ENCODE results near the gene CCDC12. TPM values are rescaled to one million over a fixed set of nuclear protein-coding genes. Genes with fewer than 3 reads are reported as not detected.
"Not testable (repeated sequence)": the region's sequence is repeated elsewhere in the genome, so short reads cannot be mapped to it uniquely, and the experiment has no call there.

Gene CCDC12
- total RNA-seq, 4 donors from 2014 or later: 64.6 to 101 (median 82.5) TPM

DNA sequence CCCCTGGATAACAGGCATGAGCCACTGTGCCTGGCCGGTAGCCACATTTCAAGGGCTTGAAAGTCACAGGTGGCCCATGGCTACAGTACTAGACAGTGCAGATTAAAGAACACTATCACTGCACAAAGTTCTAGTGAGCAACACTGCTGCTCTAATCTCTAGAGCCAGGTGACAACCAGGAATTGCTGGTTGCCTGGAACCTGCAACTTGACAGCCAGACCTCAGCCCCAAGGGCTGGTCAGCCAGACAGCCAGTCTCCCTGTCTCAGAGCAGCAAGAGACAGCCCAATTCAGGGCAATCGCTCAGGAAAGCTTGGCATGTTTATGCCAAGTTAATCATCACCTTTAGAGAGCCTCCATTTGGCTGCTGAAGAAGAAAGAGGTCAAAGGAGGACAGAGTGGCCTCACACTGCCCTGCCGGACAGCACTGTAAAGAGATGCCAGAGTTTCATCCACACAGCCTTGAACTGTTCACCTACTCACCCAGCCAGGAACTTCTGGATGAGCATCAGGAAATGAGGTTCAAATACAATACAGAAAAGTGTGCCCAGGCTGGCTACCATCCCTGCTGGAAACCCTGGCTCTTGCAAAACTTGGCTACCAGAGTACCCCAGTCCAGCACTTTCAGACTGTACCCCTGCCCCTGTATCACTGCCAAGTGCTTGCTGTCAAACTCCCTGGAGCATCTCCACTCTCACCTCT lies 6.0 kb downstream of the CCDC12 start:
- 34 to 37% methylated on average over 3 of the region's 3 CpGs for WGBS, 2 donors
- DNase-seq (ENCODE audit: low spot score in 2 of 2): peak in 1 of 2 donors; percentile 62
- no peak overlapping the region for H3K4me3 ChIP-seq (ENCODE audit: low read depth, poor library complexity, severe bottlenecking)
- intact Hi-C loops (cut with DNase I; ENCODE audit: low total_unique reads): no loop called here
- TF ChIP-seq POLR2A (IDR thresholded peaks at IDR 0.05): no peak
- TF ChIP-seq, protein P1, sequence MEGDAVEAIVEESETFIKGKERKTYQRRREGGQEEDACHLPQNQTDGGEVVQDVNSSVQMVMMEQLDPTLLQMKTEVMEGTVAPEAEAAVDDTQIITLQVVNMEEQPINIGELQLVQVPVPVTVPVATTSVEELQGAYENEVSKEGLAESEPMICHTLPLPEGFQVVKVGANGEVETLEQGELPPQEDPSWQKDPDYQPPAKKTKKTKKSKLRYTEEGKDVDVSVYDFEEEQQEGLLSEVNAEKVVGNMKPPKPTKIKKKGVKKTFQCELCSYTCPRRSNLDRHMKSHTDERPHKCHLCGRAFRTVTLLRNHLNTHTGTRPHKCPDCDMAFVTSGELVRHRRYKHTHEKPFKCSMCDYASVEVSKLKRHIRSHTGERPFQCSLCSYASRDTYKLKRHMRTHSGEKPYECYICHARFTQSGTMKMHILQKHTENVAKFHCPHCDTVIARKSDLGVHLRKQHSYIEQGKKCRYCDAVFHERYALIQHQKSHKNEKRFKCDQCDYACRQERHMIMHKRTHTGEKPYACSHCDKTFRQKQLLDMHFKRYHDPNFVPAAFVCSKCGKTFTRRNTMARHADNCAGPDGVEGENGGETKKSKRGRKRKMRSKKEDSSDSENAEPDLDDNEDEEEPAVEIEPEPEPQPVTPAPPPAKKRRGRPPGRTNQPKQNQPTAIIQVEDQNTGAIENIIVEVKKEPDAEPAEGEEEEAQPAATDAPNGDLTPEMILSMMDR (IDR thresholded peaks at IDR 0.05): peak in 1 of 3 donors; percentile 30

DNA sequence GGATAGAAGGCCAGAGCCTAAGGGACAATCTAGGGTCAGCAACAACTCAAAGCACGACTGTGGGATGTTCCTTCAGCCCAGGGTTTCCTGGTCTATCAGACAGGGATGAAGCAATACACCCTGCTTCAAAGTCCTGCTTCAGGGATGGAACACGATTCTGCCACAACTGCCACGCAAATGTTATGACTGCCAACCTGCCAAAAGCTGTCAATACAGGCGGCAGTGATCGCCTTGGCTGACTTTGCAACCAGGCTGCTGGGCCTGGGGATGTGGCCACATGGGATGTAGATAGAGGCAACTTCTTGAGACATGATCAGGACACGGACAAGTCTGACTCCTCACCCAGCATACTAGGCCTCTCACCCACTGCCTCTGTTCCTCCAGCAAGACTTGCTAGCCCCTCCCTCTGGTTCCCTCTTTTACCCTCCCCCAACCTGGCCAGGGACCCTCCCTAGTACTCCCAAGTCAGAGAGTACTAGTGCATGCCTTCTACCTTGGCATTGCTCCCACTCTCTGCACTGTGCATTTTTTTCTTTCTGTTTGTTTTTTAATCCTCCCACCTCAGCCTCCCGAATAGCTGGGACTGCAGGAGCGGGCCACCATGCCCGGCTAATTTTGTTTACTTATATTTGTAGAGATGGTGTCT lies 7.6 kb downstream of the CCDC12 start:
- DNase-seq (ENCODE audit: low spot score in 2 of 2): peak in 1 of 2 donors; percentile 77
- no peak overlapping the region for H3K4me3 ChIP-seq (ENCODE audit: low read depth, poor library complexity, severe bottlenecking)
- 50 to 51% methylated on average over 9 of the region's 9 CpGs for WGBS, 2 donors
- intact Hi-C loops (cut with DNase I; ENCODE audit: low total_unique reads): no loop called here
- TF ChIP-seq, protein P1 (IDR thresholded peaks at IDR 0.05): no peak
- no peak for TF ChIP-seq POLR2A (IDR thresholded peaks at IDR 0.05)

DNA sequence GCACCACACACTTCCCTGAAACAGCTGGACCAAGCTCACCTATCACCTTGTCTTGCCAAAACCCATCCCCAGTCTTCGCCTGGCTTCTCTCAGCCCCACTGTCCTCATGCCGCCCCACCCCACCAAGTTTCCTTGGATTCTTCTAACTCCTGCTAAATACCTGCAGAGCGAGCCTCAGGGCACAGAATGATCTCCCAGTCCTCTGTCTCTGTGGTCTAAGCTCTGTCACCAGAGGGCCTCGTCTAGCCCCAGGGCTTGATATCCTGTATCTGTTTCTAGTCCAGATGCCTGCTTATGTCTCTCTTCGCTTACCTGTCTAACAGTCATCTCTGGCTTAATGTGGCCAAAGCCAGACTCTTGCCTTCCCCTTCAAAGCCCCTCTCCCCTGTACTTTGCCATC lies 9.7 kb downstream of the CCDC12 start:
- WGBS, 2 donors: 85 to 88% methylated on average over 5 of the region's 5 CpGs
- no peak overlapping the region for H3K4me3 ChIP-seq (ENCODE audit: low read depth, poor library complexity, severe bottlenecking)
- intact Hi-C loops (cut with DNase I; ENCODE audit: low total_unique reads): no loop called here
- DNase-seq (ENCODE audit: low spot score in 2 of 2): peak in 1 of 2 donors; percentile 76
- TF ChIP-seq, protein P1 (IDR thresholded peaks at IDR 0.05): no peak
- no peak for TF ChIP-seq POLR2A (IDR thresholded peaks at IDR 0.05)

DNA sequence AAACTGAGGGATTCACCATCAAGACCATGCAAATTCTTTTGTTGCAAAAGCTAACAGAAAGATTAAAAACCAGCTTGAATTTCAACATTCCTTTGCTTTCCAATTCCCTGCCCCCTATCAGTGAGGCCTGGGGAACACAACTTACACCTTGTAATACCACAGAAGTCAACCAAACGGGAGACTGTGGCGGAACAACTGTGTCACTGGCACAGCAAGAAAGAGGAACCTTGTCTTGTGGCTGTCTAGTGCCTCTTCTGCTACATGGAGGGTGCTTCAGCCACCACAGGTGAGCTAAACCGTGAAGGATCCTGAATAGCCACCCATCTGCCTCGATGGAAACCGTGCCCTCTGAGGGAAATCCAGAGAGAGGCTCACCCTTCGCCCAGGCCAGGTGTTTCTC lies 11.4 kb downstream of the CCDC12 start:
- intact Hi-C loops (cut with DNase I; ENCODE audit: low total_unique reads): no loop called here
- TF ChIP-seq, protein P1 (IDR thresholded peaks at IDR 0.05): no peak
- no peak for TF ChIP-seq POLR2A (IDR thresholded peaks at IDR 0.05)
- WGBS, 2 donors: 77 to 83% methylated on average over 6 of the region's 6 CpGs
- peak in 1 of 2 donors; percentile 76 for DNase-seq (ENCODE audit: low spot score in 2 of 2)
- no peak overlapping the region for H3K4me3 ChIP-seq (ENCODE audit: low read depth, poor library complexity, severe bottlenecking)

DNA sequence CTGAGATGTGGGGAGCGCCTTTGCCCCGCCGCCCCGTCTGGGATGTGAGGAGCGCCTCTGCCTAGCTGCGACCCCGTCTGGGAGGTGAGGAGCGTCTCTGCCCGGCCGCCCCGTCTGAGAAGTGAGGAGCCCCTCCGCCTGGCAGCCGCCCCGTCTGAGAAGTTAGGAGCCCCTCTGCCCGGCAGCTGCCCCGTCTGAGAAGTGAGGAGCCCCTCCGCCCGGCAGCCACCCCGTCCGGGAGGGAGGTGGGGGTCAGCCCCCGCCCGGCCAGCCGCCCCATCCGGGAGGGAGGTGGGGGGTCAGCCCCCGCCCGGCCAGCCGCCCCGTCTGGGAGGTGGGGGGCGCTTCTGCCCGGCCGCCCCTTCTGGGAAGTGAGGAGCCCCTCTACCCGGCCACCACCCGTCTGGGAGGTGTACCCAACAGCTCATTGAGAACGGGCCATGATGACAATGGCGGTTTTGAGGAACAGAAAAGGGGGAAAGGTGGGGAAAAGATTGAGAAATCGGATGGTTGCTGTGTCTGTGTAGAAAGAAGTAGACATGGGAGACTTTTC lies 12.4 kb downstream of the CCDC12 start:
- DNase-seq (ENCODE audit: low spot score in 2 of 2); intact Hi-C loops (cut with DNase I; ENCODE audit: low total_unique reads); H3K4me3 ChIP-seq (ENCODE audit: low read depth, poor library complexity, severe bottlenecking): not testable (repeated sequence)
- 95 to 99% methylated on average over 12 to 27 of the region's 36 CpGs for WGBS, 2 donors

DNA sequence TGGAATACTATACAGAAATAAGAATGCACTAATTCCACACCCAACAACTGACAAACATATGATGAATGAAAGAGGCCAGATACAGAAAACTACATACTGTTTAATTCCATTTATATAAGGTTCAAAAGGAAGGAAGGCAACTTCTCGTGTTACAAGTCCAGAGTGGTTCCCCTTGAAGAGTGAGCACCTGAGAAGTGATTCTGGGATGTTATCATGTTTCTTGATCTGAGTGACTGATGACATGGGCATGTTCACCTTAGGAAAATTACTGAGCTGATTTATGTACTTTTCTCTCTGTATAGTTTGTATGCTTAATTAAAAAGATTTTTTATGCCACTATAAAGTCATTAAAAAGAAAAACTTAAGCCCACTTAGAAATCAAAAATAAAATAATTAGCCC lies 13.6 kb downstream of the CCDC12 start:
- DNase-seq (ENCODE audit: low spot score in 2 of 2): no peak
- intact Hi-C loops (cut with DNase I; ENCODE audit: low total_unique reads): no loop called here
- TF ChIP-seq, protein P1 (IDR thresholded peaks at IDR 0.05): no peak
- TF ChIP-seq POLR2A (IDR thresholded peaks at IDR 0.05): no peak
- H3K4me3 ChIP-seq (ENCODE audit: low read depth, poor library complexity, severe bottlenecking): no peak overlapping the region
- WGBS, 2 donors: 50 to 51% methylated on average over 1 of the region's 1 CpG

Data from lower leg skin (tissue), 4 donors.